A549 (cell line): ENCODE data around the gene TRPM6. TPM values are rescaled to one million over a fixed set of nuclear protein-coding genes. Genes with fewer than 3 reads are reported as not detected.

Experiments used
- ATAC-seq, 2 experiments: fragments of 200-7000 bp in 1 of 2; fragments of >200 bp in 1 of 2; cut with Nextera tagmentation in 1 of 2; cut with Tn5 transposase in 1 of 2; 3 replicates each; pipeline versions ENCODE4 v1.8.0 to v1.9.1; 2018 to 2020; ENCODE audit warnings: mild to moderate bottlenecking in 1 of 2, moderate library complexity in 1 of 2
- CTCF ChIA-PET: fragments of 300-600 bp; sonication (Branson Sonifier 250); formaldehyde crosslinking; extraction: SDS; loops from one replicate; lab custom pipeline; 2021; ENCODE audit warnings: antibody characterized with exemption, inconsistent platforms; lab: Yijun Ruan, JAX
- POLR2A ChIA-PET: fragments of 350-600 bp; formaldehyde crosslinking; extraction: SDS; loops from one replicate; lab custom pipeline; 2021; ENCODE audit warnings: antibody characterized with exemption, inconsistent platforms; lab: Yijun Ruan, JAX
- DNase-seq, 2 experiments: peaks; one replicate each; pipeline versions ENCODE4 v3.0.0 to v3.0.0-alpha.2; 2011 to 2016; ENCODE audit warnings: low read depth in 1 of 2, low spot score in 1 of 2
- FAIRE-seq: peaks from 2 replicates; lab custom pipeline; 2011; peaks lifted over from hg19 to GRCh38; lab: Jason Lieb, UNC
- H3K27ac ChIP-seq, 2 experiments: fragments of >200 bp; sonication (Bioruptor Twin); formaldehyde crosslinking; 3 replicates each; pipeline ENCODE4 v1.5.1; 2016 to 2017
- H3K4me1 ChIP-seq: fragments of >200 bp; sonication (Bioruptor Twin); formaldehyde crosslinking; 3 replicates; pipeline ENCODE4 v1.6.1; 2016
- H3K4me2 ChIP-seq: fragments of >200 bp; sonication (Bioruptor Twin); formaldehyde crosslinking; 3 replicates; pipeline ENCODE4 v1.6.1; 2016
- H3K4me3 ChIP-seq: fragments of >200 bp; sonication (Bioruptor Twin); formaldehyde crosslinking; 3 replicates; pipeline ENCODE4 v1.5.1; 2016
- H3K9me3 ChIP-seq: fragments of >200 bp; sonication (Bioruptor Twin); formaldehyde crosslinking; 3 replicates; pipeline ENCODE4 v1.6.1; 2016
- BHLHE40 ChIP-seq: IDR thresholded peaks from 2 replicates; pipeline ENCODE4 v1.6.1; 2012; ENCODE audit warnings: low read depth, low read length, inconsistent platforms
- CBX2 ChIP-seq: fragments of 200-600 bp; sonication (generic); IDR thresholded peaks from 2 replicates; pipeline ENCODE4 v1.6.1; 2016; ENCODE audit warnings: low read depth, mild to moderate bottlenecking, borderline replicate concordance
- CHD2 ChIP-seq: fragments of 150-350 bp; IDR thresholded peaks from 2 replicates; pipeline ENCODE4 v1.6.1; 2014; ENCODE audit warnings: low read length; ENCODE audit not compliant: partially characterized antibody
- CTCF ChIP-seq: fragments of >200 bp; sonication (Bioruptor Twin); formaldehyde crosslinking; IDR thresholded peaks from 3 replicates; pipeline ENCODE4 v1.5.1; 2016
- EHF ChIP-seq: fragments of 250-450 bp; sonication (Bioruptor Pico); IDR thresholded peaks from 2 replicates; pipeline ENCODE4 v1.5.0; 2020; ENCODE audit warnings: mild to moderate bottlenecking
- FOSL2 ChIP-seq, 2 experiments: fragments of 450-650 bp in 1 of 2; fragments of >200 bp in 1 of 2; sonication (Bioruptor Twin) in 1 of 2; formaldehyde crosslinking; IDR thresholded peaks; 2 replicates each; pipeline versions ENCODE4 v1.5.0 to v1.6.1; 2016 to 2020; ENCODE audit warnings: mild to moderate bottlenecking in 1 of 2, moderate library complexity in 1 of 2
- GATA3 ChIP-seq: IDR thresholded peaks from 2 replicates; pipeline ENCODE4 v1.6.1; 2012; ENCODE audit warnings: borderline replicate concordance
- HES2 ChIP-seq: fragments of >200 bp; sonication (Bioruptor Twin); formaldehyde crosslinking; IDR thresholded peaks from 2 replicates; pipeline ENCODE4 v1.6.1; 2016
- HOXB13 ChIP-seq: fragments of 250-450 bp; sonication (Bioruptor Pico); IDR thresholded peaks from 2 replicates; pipeline ENCODE4 v1.5.0; 2020; ENCODE audit warnings: low read depth, mild to moderate bottlenecking, moderate library complexity
- MAZ ChIP-seq: fragments of 150-350 bp; IDR thresholded peaks from 2 replicates; pipeline ENCODE4 v1.6.1; 2014; ENCODE audit warnings: antibody characterized with exemption, low read depth, low read length, borderline replicate concordance
- PHF8 ChIP-seq: fragments of 200-600 bp; sonication (generic); IDR thresholded peaks from 2 replicates; pipeline ENCODE4 v1.6.1; 2016; ENCODE audit warnings: low read depth, mild to moderate bottlenecking, antibody characterized with exemption, moderate library complexity, borderline replicate concordance
- RARB ChIP-seq: fragments of 250-450 bp; sonication (Bioruptor Pico); IDR thresholded peaks from 2 replicates; pipeline ENCODE4 v1.8.0; 2021; ENCODE audit warnings: mild to moderate bottlenecking, moderate library complexity
- REST ChIP-seq: fragments of 200-600 bp; sonication (generic); IDR thresholded peaks from 2 replicates; pipeline ENCODE4 v1.6.1; 2016; ENCODE audit warnings: antibody characterized with exemption, mild to moderate bottlenecking, moderate library complexity
- RFX5 ChIP-seq: fragments of 450-650 bp; IDR thresholded peaks from 2 replicates; pipeline ENCODE4 v1.7.1; 2014; ENCODE audit warnings: antibody characterized with exemption, mild to moderate bottlenecking, moderate library complexity
- SMC3 ChIP-seq: fragments of >200 bp; sonication (Bioruptor Twin); formaldehyde crosslinking; IDR thresholded peaks from 3 replicates; pipeline ENCODE4 v1.6.1; 2018; ENCODE audit warnings: inconsistent platforms
- ZC3H11A ChIP-seq: fragments of 450-650 bp; IDR thresholded peaks from 2 replicates; pipeline ENCODE4 v1.6.1; 2014; ENCODE audit warnings: antibody characterized with exemption, mild to moderate bottlenecking
- ZFP36 ChIP-seq: fragments of 450-650 bp; IDR thresholded peaks from 2 replicates; pipeline ENCODE4 v1.6.1; 2014; ENCODE audit warnings: borderline replicate concordance; ENCODE audit not compliant: partially characterized antibody
- ZSCAN20 ChIP-seq: fragments of 250-450 bp; sonication (Bioruptor Pico); IDR thresholded peaks from 2 replicates; pipeline ENCODE4 v1.8.0; 2022; ENCODE audit warnings: mild to moderate bottlenecking, moderate library complexity
- WGBS: methylation state at CpG from one replicate; pipeline ENCODE4 v1.1.6; 2017; ENCODE audit errors: missing lambda C conversion rate; 5-methylcytosine and 5-hydroxymethylcytosine counted together
- polyA plus RNA-seq, 4 experiments: library from polyadenylated mRNA; depleted of rRNA in 3 of 4; stranded (reverse); fragments of >200 nt; fragmentation: RNase III in 1 of 4; extraction: RNeasy Plus Mini Kit Qiagen cat#74134 plus additional on column Dnase treatment in 1 of 4; gene quantifications; 2 replicates in 3 of 4; 3 replicates in 1 of 4; pipeline ENCODE4 v1.2.3, GENCODE V29; 2011 to 2017

Gene TRPM6
- polyA plus RNA-seq, 2 of the 4 experiments (the other 2 are of a cell fraction), result 1.5 to 2.1 TPM

- DNase-seq (no peak), FAIRE-seq (no peak), ATAC-seq (no peak)
- Histone ChIP-seq H3K27ac (no peak overlapping the region; a peak in 1 of 6 replicates), H3K4me3 (no peak overlapping the region), H3K4me1 (no peaks in the 10 kb centered on the region), H3K4me2 (no peak overlapping the region), H3K9me3 (no peaks in the 10 kb centered on the region)
- whole genome bisulfite sequencing, result 93% methylated on average over 6 of the region's 6 CpGs
- ChIA-PET POLR2A (interaction anchor here (2.7 kb wide), 1 partner anchor 257 kb away, joined by 20 read pairs; the partner anchor contains the start of gene CARNMT1), CTCF (interaction anchor here (0.5 to 12.9 kb wide), 23 partner anchors 9 to 311 kb away, joined by 3 to 304 read pairs (median 6); partner anchors contain the start of genes C9orf40, CARNMT1, NMRK1 and OSTF1)
- TF ChIP-seq EHF (CRISPR knock-in tag) (no peak), HES2 (no peak), REST (no peak), PHF8 (no peak), BHLHE40 (no peak), RFX5 (no peak), ZC3H11A (no peak), MAZ (no peak), SMC3 (no peak), GATA3 (no peak), CHD2 (no peak)
Measured at GRCh38 chr9:74771672-74772071, 116.0 kb downstream of the TRPM6 start.

- no peak for FAIRE-seq
- peak overlapping the region; percentile 54; the same call in 2 of the 3 replicates for H3K4me3 ChIP-seq
- DNase-seq, result no peak
- peak overlapping the region; percentile 66 for H3K4me2 ChIP-seq
- H3K27ac ChIP-seq, result peak overlapping the region; percentile 79 to 86; a peak in 5 of 6 replicates
- no peak for ATAC-seq
- H3K4me1 ChIP-seq, result no peaks in the 10 kb centered on the region
- TF ChIP-seq FOSL2 (IDR thresholded peaks at IDR 0.05) (no peak), FOSL2 (CRISPR knock-in tag; IDR thresholded peaks at IDR 0.05) (no peak), RARB (CRISPR knock-in tag) (no peak), ZFP36 (no peak), HOXB13 (no peak), CTCF (no peak; the same call in 2 of the 3 replicates), SMC3 (no peak), CBX2 (no peak), ZSCAN20 (no peak)
- CTCF ChIA-PET, result interaction anchor here (0.5 to 12.9 kb wide), 29 partner anchors 8 to 312 kb away, joined by 3 to 304 read pairs (median 4); partner anchors contain the start of genes C9orf40, CARNMT1, NMRK1 and OSTF1
- POLR2A ChIA-PET, result interaction anchor here (1.4 to 2.7 kb wide), 3 partner anchors 181 to 317 kb away, joined by 4 to 20 read pairs (median 10); partner anchors contain the start of genes C9orf40, CARNMT1, NMRK1 and OSTF1
- WGBS, result 81% methylated on average over 7 of the region's 7 CpGs
- H3K9me3 ChIP-seq, result no peaks in the 10 kb centered on the region
Measured at GRCh38 chr9:74771262-74771585, 116.5 kb downstream of the TRPM6 start.
